Testis (tissue), 2 donors: ENCODE measurements around the gene SLC44A5.

Experiments used
- POLR2A ChIP-seq: fragments of 450-650 bp; IDR thresholded peaks from one replicate; pipeline ENCODE4 v1.6.1; 2017; ENCODE audit warnings: antibody characterized with exemption, mild to moderate bottlenecking, moderate library complexity
- TF ChIP-seq, protein P1 (sequence below), 3 experiments: fragments of 450-650 bp in 2 of 3; fragments of 200-600 bp in 1 of 3; sonication (generic) in 1 of 3; IDR thresholded peaks; one replicate each; pipeline ENCODE4 v1.5.1; 2016 to 2019; ENCODE audit warnings: antibody characterized with exemption in 3 of 3, mild to moderate bottlenecking in 2 of 3, moderate library complexity in 1 of 3

DNA sequence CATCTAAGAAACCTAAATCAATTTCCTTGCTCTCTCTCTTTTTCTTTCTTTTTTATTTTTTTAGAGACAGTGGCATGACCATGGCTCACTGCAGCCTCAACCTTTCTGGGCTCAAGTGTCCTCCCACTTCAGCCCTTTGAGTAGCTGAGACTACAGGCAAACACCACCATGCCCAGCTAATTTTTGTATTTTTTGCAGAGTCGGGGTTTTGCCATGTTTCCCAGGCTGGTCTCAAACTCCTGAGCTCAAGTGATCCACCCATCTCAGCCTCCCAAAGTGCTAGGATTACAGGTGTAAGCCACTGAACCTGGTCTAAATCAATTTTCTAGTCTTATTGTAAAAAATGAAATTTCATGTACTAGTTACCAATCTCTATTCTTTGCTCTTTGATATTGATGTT, 367.8 kb downstream of the SLC44A5 start:
- TF ChIP-seq, protein P1, sequence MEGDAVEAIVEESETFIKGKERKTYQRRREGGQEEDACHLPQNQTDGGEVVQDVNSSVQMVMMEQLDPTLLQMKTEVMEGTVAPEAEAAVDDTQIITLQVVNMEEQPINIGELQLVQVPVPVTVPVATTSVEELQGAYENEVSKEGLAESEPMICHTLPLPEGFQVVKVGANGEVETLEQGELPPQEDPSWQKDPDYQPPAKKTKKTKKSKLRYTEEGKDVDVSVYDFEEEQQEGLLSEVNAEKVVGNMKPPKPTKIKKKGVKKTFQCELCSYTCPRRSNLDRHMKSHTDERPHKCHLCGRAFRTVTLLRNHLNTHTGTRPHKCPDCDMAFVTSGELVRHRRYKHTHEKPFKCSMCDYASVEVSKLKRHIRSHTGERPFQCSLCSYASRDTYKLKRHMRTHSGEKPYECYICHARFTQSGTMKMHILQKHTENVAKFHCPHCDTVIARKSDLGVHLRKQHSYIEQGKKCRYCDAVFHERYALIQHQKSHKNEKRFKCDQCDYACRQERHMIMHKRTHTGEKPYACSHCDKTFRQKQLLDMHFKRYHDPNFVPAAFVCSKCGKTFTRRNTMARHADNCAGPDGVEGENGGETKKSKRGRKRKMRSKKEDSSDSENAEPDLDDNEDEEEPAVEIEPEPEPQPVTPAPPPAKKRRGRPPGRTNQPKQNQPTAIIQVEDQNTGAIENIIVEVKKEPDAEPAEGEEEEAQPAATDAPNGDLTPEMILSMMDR (IDR thresholded peaks at IDR 0.05): no peak
- TF ChIP-seq POLR2A: no peak
